HG03025 (cell line): ENCODE results near the gene IMPA2.
"Not testable (repeated sequence)": the region's sequence is repeated elsewhere in the genome, so short reads cannot be mapped to it uniquely, and the experiment has no call there.

Experiments
- ATAC-seq: cut with Tn5 transposase; IDR thresholded peaks from one replicate; pipeline ENCODE4 v1.9.1; 2021; ENCODE audit warnings: mild to moderate bottlenecking, moderate library complexity; ENCODE audit not compliant: unreplicated experiment, low FRiP score

The IMPA2 gene

DNA sequence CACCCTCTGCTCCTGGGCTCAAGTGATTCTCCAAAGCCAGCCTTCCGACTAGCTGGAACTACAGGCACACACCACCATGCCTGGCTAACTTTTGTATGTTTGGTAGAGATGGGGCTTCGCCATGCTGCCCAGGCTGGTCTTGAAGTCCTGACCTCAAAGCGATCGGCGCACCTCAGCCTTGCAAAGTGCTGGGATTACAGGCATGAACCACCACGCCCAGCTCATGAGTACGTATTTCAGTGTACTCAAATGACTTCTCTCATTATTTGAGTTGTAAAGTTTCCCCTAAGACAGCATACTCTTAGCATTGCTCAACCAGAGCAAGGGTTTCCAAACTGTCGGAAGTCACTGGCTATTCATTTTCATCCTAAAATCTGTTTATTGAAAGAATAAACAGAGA is 40.3 kb downstream of the IMPA2 start:
- ATAC-seq: no peak

- ATAC-seq: no peak
These were observed 42.1 kb downstream of the IMPA2 start for GRCh38 chr18:12023375-12023774.

DNA sequence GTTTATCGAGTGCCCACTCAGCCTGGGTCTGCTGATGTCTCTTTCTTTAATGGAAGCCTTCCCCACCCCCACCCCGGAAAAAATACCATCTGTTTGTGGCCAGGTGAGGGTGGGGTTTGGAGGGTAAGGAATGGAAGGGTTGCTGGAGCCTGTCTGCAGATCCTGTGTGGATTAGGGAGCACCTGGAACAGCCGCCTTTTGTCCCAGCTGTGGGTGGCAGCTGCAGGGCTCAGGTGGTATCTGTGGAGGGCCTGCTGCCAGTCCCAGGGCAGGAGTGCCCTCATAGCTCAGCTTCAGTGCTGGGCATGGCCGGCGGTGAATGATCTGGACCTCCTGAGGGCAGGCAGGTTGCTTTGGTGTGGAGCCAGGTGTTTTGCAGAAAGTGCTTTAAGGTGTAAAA is 45.3 kb downstream of the IMPA2 start:
- no peak for ATAC-seq

- ATAC-seq: no peak
These were observed 45.7 kb downstream of the IMPA2 start for GRCh38 chr18:12027046-12027445.

DNA sequence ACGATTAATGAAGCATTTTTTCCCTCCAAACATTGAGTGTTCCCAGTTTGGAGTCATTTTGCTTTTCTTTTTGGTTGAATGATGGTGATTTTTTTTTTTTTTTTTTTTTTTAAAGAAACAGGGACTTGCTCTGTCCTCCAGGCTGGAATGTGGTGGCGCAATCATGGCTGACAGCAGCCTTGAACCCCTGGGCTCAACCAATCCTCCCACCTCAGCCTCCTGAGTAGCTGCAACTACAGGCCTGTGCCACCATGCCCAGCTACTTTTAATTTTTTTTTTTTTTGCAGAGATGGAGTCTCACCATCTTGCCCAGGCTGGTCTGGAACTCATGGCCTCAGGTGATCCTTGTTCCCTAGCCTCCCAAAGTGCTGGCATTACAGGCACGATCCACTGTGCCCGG is 46.2 kb downstream of the IMPA2 start:
- no peak for ATAC-seq

- no peak for ATAC-seq
These were observed 46.8 kb downstream of the IMPA2 start for GRCh38 chr18:12028040-12028628.

GRCh38 chr18:12028674-12029073 is 47.4 kb downstream of the IMPA2 start:
- no peak for ATAC-seq

GRCh38 chr18:12029786-12030584 is 48.7 kb downstream of the IMPA2 start:
- ATAC-seq: no peak

DNA sequence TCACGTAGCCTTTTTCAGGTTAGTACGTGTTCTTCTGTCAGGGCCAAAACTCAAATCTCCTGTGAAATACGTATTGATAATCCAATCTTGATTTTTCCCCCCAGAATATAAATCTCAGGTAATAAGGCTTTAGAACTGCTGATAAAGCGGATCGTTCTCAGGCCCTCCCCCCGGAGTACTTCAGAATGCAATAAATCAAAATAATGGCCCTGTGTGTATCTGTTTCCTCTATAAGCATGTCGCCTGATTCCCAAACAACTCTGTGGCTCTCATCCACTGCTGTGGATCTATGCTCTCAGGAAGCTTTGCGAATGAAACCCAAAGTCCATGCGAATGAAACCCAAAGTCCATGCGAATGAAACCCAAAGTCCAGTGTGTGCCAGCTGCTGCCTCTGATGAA is 49.4 kb downstream of the IMPA2 start:
- ATAC-seq: no peak

- no peak for ATAC-seq
These were observed 49.9 kb downstream of the IMPA2 start for GRCh38 chr18:12031181-12031580.

DNA sequence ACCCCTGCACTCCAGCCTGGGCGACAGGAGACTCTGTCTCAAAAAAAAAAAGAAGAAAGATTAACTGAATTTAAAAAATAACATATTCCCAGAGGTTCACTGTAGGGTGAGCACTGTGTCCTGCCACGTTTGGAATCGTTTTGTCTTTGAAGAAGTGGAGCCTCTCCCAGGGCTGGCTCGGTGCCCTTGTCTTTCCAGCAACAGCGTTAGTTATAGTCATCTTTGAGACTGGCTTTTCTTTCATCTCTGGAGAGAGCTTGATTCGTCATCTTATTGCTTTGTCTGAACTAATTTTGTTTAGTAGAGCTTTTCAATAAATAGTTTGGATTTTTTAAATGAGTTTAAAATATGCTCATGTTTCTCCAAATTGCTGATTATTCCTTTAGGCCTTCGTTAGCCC is 50.5 kb downstream of the IMPA2 start:
- no peak for ATAC-seq

- ATAC-seq: no peak
These were observed 51.7 kb downstream of the IMPA2 start for GRCh38 chr18:12032786-12033642.

DNA sequence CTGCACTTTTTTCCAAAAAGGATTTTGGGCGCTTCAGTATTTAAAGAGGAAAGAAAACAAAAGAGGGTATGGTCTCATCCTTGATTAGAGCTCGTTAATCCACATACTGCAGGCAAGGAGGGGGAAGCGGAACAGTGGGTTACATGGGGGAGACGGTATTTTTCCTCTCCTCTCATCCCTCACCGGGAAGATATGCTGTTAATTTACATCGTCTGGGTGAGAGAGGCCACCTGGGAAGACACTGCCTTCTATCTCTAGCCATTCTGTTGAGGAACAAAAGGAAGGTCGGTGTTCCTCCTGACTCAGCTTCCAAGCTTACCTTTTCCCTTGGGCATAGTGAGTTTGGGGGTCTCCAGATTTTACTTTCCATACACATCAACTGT is 52.3 kb downstream of the IMPA2 start:
- ATAC-seq: no peak

DNA sequence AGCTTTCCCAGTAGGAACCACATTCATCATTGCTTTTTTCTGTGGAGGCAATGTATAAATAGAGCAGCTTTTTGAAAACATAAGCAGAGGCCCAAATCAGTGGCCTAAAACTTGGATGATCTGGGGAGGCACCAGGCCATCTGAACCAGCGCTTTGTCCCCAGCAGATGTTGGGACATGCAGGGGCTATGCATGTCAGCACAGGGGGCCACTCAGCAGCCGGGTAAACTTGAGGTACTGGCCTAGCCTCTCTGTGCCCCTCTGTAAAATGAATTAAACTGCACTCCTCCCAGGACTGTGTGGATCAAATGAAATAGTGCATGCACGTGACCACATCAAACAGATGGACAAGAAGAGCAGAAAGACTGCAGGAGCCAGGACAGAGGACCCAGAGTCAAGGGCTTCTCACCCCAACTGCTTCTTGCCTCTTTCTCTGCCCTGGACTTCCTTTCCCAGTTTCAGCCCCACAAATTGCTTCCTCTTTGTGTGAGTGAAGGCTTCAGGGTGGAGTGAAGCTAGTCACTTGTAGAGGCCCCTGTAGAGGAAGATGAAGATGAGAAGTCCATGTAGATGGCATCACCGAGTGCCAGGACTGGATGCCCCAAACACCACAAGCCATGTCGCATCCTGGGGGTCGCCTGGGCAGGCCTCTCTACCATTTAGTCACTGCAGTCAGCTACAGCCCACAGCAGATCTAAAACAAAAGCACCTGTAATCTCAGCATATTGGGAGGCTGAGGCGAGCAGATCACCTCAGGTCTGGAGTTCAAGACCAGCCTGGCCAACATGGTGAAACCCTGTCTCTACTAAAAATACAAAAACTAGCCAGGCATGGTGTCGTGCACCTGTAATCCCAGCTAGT is 53.2 kb downstream of the IMPA2 start:
- ATAC-seq: no peak

DNA sequence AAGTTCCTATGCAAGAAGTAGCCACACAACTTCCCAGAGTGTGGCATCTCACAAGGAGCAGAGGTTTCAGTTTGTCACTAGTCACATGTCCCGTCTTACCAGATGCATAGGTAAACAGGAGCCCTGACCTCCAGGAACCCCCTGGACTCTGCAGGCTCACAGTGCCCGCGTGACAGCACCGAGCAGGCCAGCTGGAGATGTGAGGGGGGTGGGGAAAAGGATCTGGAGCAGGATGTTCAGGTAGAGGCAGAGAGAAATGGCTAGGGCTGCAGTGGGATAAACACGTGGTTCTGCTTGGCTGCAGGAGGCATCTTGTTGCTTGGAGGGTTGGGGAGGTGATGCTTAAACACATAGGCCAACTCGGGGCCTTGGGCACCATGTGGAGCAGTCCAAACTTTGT is 54.2 kb downstream of the IMPA2 start:
- ATAC-seq: no peak

DNA sequence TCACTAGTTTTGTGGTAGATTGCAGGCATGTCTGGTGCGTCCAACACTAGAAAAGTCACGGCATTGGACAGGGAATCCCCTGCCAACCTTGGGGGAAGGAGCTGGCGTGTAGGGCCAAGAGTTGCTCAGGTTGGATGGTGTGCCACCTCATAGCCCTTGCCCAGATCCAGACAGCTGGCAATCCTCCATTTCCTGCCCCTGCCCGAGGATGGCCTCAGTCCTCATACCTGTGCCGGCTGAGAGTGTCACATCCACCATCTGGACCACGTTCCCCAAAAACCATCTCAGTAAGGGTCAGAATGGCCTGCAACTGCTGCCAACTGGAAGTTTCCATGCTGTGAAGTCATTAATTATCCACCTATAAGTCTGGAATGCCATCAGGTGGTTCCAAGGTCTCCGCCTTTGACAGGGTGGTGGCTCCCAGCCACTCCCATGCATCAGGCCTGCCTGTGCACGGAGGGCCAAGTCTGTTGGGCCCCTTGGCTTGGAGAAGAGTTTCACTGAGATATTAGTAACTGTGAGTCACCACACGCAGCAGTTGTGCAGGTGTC is 55.0 kb downstream of the IMPA2 start:
- no peak for ATAC-seq

GRCh38 chr18:12038082-12038638 is 56.9 kb downstream of the IMPA2 start:
- no peak for ATAC-seq

- ATAC-seq: no peak
These were observed 57.6 kb downstream of the IMPA2 start for GRCh38 chr18:12038639-12039539.

DNA sequence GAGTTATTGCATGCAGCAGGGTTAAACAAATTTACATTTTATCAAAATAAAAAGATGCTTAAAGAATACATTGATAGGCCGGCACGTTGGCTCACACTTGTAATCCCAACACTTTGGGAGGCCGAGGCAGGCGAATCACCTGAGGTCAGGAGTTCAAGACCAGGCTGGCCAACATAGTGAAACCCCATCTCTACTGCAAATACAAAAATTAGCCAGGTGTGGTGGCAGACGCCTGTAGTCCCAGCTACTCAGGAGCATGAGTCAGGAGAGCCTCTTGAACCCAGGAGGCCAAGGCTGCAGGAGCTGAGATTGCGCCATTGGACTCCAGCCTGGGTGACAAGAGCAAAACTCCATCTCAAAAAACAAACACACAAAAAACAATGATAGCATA is 58.2 kb downstream of the IMPA2 start:
- not testable (repeated sequence) for ATAC-seq
